NOMO-1 treated with DMSO at 0.1 percent for 48 hours (cell line): ENCODE data around the gene FIBCD1.
"Not testable (repeated sequence)": the region's sequence is repeated elsewhere in the genome, so short reads cannot be mapped to it uniquely, and the experiment has no call there.

Experiments
- DNase-seq: peaks from one replicate; lab custom pipeline; 2025; ENCODE audit not compliant: unreplicated experiment; lab: John Stamatoyannopoulos, UW

The FIBCD1 gene

GRCh38 chr9:130973686-130974281 is 34.7 kb upstream of the FIBCD1 start:
- DNase-seq = no peak

GRCh38 chr9:130972957-130973685 is 34.1 kb upstream of the FIBCD1 start:
- no peak for DNase-seq

- no peak for DNase-seq
These were observed 33.4 kb upstream of the FIBCD1 start for GRCh38 chr9:130972277-130972956.

GRCh38 chr9:130971294-130971849 is 32.3 kb upstream of the FIBCD1 start:
- DNase-seq = no peak

GRCh38 chr9:130970855-130971254 is 31.8 kb upstream of the FIBCD1 start:
- DNase-seq = no peak

GRCh38 chr9:130970052-130970451 is 31.0 kb upstream of the FIBCD1 start:
- no peak for DNase-seq

GRCh38 chr9:130965680-130966079 is 26.6 kb upstream of the FIBCD1 start:
- no peak for DNase-seq

- DNase-seq = no peak
These were observed 24.9 kb upstream of the FIBCD1 start for GRCh38 chr9:130963916-130964315.

GRCh38 chr9:130963337-130963908 is 24.4 kb upstream of the FIBCD1 start:
- DNase-seq = no peak

GRCh38 chr9:130962418-130963316 is 23.6 kb upstream of the FIBCD1 start:
- DNase-seq = no peak

GRCh38 chr9:130961511-130962300 is 22.7 kb upstream of the FIBCD1 start:
- no peak for DNase-seq

- DNase-seq = no peak
These were observed 21.7 kb upstream of the FIBCD1 start for GRCh38 chr9:130960522-130961378.

GRCh38 chr9:130959809-130960334 is 20.8 kb upstream of the FIBCD1 start:
- DNase-seq = no peak

- DNase-seq = not testable (repeated sequence)
These were observed 19.5 kb upstream of the FIBCD1 start for GRCh38 chr9:130958564-130958963.

GRCh38 chr9:130957451-130958203 is 18.6 kb upstream of the FIBCD1 start:
- DNase-seq = no peak

GRCh38 chr9:130956636-130957450 is 17.8 kb upstream of the FIBCD1 start:
- no peak for DNase-seq
